ENCODE data around the gene CCDC167. TPM values are rescaled to one million over a fixed set of nuclear protein-coding genes. Genes with fewer than 3 reads are reported as not detected.

Gene CCDC167
- total RNA-seq, 1 experiment from 2014 or later: 32.3 TPM

DNA sequence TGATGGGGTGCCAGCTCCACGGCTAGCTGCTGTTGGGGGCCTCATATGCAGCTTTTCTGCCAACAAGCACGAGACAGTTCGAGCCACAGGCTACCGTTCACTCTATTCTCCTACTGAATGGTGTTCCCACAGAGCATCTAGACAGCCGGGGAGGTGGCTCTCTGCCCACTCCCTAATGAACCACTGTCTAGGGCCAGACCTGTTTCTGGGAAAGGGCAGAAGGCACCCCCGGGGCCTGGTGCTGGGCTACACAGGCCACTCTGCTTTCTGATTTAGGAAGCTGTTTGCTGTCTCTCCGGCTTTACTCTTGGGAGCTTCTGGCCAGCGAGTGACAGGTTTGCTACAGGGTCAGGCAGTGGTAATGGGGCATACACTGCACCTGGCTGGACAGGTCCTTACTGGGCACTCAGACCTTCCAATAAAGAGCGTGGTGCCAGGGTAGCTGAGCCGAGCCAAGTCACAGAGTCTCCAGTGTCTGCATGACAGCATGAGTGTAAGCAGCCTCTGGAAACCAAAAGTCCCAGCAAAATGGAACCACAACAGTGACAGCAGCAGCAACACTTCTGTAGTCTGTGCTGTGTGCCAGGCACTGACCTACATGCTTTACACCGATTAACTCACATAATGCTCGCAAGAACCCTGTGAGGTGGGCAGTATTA, 8.4 kb downstream of the CCDC167 start:
- TF ChIP-seq, protein P1, sequence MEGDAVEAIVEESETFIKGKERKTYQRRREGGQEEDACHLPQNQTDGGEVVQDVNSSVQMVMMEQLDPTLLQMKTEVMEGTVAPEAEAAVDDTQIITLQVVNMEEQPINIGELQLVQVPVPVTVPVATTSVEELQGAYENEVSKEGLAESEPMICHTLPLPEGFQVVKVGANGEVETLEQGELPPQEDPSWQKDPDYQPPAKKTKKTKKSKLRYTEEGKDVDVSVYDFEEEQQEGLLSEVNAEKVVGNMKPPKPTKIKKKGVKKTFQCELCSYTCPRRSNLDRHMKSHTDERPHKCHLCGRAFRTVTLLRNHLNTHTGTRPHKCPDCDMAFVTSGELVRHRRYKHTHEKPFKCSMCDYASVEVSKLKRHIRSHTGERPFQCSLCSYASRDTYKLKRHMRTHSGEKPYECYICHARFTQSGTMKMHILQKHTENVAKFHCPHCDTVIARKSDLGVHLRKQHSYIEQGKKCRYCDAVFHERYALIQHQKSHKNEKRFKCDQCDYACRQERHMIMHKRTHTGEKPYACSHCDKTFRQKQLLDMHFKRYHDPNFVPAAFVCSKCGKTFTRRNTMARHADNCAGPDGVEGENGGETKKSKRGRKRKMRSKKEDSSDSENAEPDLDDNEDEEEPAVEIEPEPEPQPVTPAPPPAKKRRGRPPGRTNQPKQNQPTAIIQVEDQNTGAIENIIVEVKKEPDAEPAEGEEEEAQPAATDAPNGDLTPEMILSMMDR (IDR thresholded peaks at IDR 0.05; ENCODE audit: insufficient read depth in 1 of 2, low read depth in 1 of 2, low read length in 1 of 2, severe bottlenecking in 1 of 2, unreplicated experiment in 1 of 2): no peak
- Mint-ChIP-seq H3K27ac (ENCODE audit: unreplicated experiment) (no peak overlapping the region), H3K4me1 (ENCODE audit: low read depth, unreplicated experiment) (no peaks in the 10 kb centered on the region), H3K27me3 (ENCODE audit: insufficient read depth, unreplicated experiment) (no peaks in the 10 kb centered on the region), H3K36me3 (ENCODE audit: insufficient read depth, unreplicated experiment) (peaks cover 8% of the 10 kb centered on the region), H3K9me3 (ENCODE audit: unreplicated experiment) (no peaks in the 10 kb centered on the region), H3K4me3 (ENCODE audit: unreplicated experiment) (no peak overlapping the region)
- no peaks in the 10 kb centered on the region for H3K9me3 ChIP-seq
- no peaks in the 10 kb centered on the region for H3K27me3 ChIP-seq (replicated peaks; ENCODE audit: control insufficient read depth, insufficient read depth, low read length)
- H3K4me3 ChIP-seq (ENCODE audit: low read depth, low read length): no peak overlapping the region
- no peaks in the 10 kb centered on the region for H3K4me1 ChIP-seq
- intact Hi-C loops (cut with micrococcal nuclease; ENCODE audit: unreplicated experiment): no loop called here
- no peaks in the 10 kb centered on the region; the same call in 1 of the 2 replicates for H3K36me3 ChIP-seq (ENCODE audit: control insufficient read depth, insufficient read depth, low read length)
- no TSS peak for BruUV-seq (replicated peaks)
- ChIA-PET POLR2A (no interaction called here), CTCF (interaction anchor here (0.6 kb wide), 1 partner anchor 213 kb away, joined by 3 read pairs; no protein-coding TSS in a partner anchor)
- DNase-seq: no peak

DNA sequence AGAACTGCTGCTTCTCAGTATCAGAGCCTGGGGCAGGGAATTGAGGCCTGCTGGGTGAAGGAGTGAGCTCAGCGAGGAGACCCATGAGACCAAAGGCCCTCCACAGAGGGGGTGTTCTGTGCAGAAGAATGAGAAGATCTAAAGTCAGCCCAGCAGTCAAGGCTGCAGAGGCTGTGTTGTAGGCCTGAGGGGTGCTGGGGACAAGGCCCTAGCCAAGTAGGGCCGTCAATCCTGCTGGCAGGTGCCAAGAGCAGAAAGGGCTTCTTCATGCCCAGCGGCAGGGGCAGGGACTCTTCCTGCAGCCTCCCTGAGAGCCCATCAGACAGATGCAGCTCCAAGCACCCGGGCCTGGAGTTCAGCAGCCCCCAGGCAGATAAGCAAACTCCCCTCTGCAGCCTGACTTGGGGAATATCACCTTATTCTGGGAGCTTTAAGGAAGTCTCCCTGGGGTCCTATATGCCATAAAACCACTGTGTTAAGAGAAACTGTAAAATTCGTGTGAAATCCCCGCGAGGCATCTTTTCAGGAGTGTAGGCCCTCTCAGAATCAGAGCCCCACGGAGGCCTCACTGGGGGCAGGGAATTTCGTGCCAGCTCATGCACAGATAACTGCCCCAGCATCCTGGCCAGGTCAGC, 9.0 kb downstream of the CCDC167 start:
- TF ChIP-seq, protein P1 (IDR thresholded peaks at IDR 0.05; ENCODE audit: insufficient read depth in 1 of 2, low read depth in 1 of 2, low read length in 1 of 2, severe bottlenecking in 1 of 2, unreplicated experiment in 1 of 2): no peak
- POLR2A ChIA-PET: no interaction called here
- Histone ChIP-seq H3K27me3 (replicated peaks; ENCODE audit: control insufficient read depth, insufficient read depth, low read length) (no peaks in the 10 kb centered on the region), H3K4me1 (no peaks in the 10 kb centered on the region), H3K9me3 (no peaks in the 10 kb centered on the region), H3K4me3 (ENCODE audit: low read depth, low read length) (no peak overlapping the region), H3K36me3 (ENCODE audit: control insufficient read depth, insufficient read depth, low read length) (no peaks in the 10 kb centered on the region; the same call in 1 of the 2 replicates)
- Mint-ChIP-seq H3K27me3 (ENCODE audit: insufficient read depth, unreplicated experiment) (no peaks in the 10 kb centered on the region), H3K4me3 (ENCODE audit: unreplicated experiment) (no peak overlapping the region), H3K27ac (ENCODE audit: unreplicated experiment) (no peak overlapping the region), H3K4me1 (ENCODE audit: low read depth, unreplicated experiment) (no peaks in the 10 kb centered on the region), H3K36me3 (ENCODE audit: insufficient read depth, unreplicated experiment) (peaks cover 8% of the 10 kb centered on the region), H3K9me3 (ENCODE audit: unreplicated experiment) (no peaks in the 10 kb centered on the region)
- CTCF ChIA-PET: no interaction called here
- DNase-seq: no peak
- intact Hi-C loops (cut with micrococcal nuclease; ENCODE audit: unreplicated experiment): no loop called here
- no TSS peak for BruUV-seq (replicated peaks)

DNA sequence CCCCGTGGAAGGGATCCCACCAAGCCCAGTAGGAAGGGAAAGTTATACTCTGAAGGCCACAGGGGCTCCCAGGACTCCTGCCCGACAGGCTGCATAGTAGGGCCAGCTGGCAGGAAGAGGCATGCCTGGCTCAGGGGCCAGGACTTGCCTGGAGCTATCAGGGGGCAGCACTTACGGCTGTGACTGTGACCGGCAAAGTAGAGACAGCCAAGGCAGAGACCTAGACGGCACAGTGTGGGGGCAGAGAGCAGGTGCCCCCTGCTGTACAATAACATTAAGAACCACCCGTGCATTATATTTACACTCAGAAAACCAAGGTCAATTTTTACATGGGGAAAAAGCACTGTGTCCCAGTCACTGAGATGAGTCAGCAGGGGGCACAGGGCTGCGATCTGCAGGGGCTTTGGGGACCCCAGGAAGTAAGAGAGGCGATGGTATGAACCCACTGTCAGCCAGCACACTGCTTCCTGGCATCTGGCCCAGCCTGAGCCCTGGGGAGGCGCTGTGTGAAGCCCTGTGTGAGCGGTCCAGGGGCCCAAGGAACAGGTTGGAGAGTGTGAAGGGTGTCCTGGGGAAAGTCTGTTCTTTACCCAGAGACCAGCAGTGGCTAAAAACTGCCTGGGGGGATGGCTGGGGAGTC, 9.9 kb downstream of the CCDC167 start:
- CTCF ChIA-PET: no interaction called here
- Histone ChIP-seq H3K4me1 (no peaks in the 10 kb centered on the region), H3K4me3 (ENCODE audit: low read depth, low read length) (no peak overlapping the region), H3K27me3 (replicated peaks; ENCODE audit: control insufficient read depth, insufficient read depth, low read length) (no peaks in the 10 kb centered on the region), H3K36me3 (ENCODE audit: control insufficient read depth, insufficient read depth, low read length) (no peaks in the 10 kb centered on the region), H3K9me3 (no peaks in the 10 kb centered on the region)
- Mint-ChIP-seq H3K36me3 (ENCODE audit: insufficient read depth, unreplicated experiment) (peaks cover 8% of the 10 kb centered on the region), H3K4me3 (ENCODE audit: unreplicated experiment) (no peak overlapping the region), H3K9me3 (ENCODE audit: unreplicated experiment) (no peaks in the 10 kb centered on the region), H3K4me1 (ENCODE audit: low read depth, unreplicated experiment) (no peaks in the 10 kb centered on the region), H3K27ac (ENCODE audit: unreplicated experiment) (no peak overlapping the region), H3K27me3 (ENCODE audit: insufficient read depth, unreplicated experiment) (no peaks in the 10 kb centered on the region)
- POLR2A ChIA-PET: no interaction called here
- TF ChIP-seq, protein P1 (IDR thresholded peaks at IDR 0.05; ENCODE audit: insufficient read depth in 1 of 2, low read depth in 1 of 2, low read length in 1 of 2, severe bottlenecking in 1 of 2, unreplicated experiment in 1 of 2): no peak
- DNase-seq: no peak
- no TSS peak for BruUV-seq (replicated peaks)
- intact Hi-C loops (cut with micrococcal nuclease; ENCODE audit: unreplicated experiment): no loop called here

All from Caco-2 (cell line).